GM13976 (cell line): ENCODE data around the gene FARS2.

Experiments
- DNase-seq: peaks from one replicate; pipeline ENCODE4 v3.0.0; 2012; ENCODE audit warnings: low spot score
- in situ Hi-C: fragments of 300-500 bp; cut with MboI; formaldehyde crosslinking; loops from one replicate; pipeline ENCODE4 v1.12.0; 2022; ENCODE audit warnings: low sequenced_read_pairs, mixed read lengths, inconsistent platforms; ENCODE audit not compliant: unreplicated experiment
- TF ChIP-seq, protein P1 (sequence below): IDR thresholded peaks from 2 replicates; pipeline ENCODE4 v1.5.1; 2012; ENCODE audit warnings: borderline replicate concordance, mild to moderate bottlenecking; ENCODE audit not compliant: insufficient read depth; ENCODE audit errors: extremely low read depth, missing control alignments, control extremely low read depth

The FARS2 gene

DNA sequence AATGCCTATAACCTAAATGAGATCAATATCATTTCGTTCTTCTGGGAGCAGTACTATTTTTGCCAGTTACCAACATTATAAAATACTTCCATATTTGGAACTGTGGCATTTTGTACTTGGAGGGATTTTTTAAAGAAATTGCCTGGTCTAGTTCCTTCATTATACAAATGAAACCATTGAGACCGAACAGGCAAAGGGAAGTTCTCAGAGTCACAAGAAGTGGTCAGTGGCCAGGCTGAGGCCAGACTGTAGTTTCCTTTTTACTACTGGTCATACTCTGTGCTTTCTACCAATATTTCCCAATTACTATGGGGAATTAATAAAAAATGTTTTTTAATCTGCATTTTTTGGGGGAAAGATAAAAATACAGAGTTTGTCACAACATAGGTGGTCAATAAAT, 413.4 kb downstream of the FARS2 start:
- in situ Hi-C loops = no loop called here
- DNase-seq = no peak
- TF ChIP-seq, protein P1, sequence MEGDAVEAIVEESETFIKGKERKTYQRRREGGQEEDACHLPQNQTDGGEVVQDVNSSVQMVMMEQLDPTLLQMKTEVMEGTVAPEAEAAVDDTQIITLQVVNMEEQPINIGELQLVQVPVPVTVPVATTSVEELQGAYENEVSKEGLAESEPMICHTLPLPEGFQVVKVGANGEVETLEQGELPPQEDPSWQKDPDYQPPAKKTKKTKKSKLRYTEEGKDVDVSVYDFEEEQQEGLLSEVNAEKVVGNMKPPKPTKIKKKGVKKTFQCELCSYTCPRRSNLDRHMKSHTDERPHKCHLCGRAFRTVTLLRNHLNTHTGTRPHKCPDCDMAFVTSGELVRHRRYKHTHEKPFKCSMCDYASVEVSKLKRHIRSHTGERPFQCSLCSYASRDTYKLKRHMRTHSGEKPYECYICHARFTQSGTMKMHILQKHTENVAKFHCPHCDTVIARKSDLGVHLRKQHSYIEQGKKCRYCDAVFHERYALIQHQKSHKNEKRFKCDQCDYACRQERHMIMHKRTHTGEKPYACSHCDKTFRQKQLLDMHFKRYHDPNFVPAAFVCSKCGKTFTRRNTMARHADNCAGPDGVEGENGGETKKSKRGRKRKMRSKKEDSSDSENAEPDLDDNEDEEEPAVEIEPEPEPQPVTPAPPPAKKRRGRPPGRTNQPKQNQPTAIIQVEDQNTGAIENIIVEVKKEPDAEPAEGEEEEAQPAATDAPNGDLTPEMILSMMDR = no peak

- in situ Hi-C loops = no loop called here
- no peak for DNase-seq
- TF ChIP-seq, protein P1 = no peak
These were observed 415.4 kb downstream of the FARS2 start for GRCh38 chr6:5676701-5677100.

DNA sequence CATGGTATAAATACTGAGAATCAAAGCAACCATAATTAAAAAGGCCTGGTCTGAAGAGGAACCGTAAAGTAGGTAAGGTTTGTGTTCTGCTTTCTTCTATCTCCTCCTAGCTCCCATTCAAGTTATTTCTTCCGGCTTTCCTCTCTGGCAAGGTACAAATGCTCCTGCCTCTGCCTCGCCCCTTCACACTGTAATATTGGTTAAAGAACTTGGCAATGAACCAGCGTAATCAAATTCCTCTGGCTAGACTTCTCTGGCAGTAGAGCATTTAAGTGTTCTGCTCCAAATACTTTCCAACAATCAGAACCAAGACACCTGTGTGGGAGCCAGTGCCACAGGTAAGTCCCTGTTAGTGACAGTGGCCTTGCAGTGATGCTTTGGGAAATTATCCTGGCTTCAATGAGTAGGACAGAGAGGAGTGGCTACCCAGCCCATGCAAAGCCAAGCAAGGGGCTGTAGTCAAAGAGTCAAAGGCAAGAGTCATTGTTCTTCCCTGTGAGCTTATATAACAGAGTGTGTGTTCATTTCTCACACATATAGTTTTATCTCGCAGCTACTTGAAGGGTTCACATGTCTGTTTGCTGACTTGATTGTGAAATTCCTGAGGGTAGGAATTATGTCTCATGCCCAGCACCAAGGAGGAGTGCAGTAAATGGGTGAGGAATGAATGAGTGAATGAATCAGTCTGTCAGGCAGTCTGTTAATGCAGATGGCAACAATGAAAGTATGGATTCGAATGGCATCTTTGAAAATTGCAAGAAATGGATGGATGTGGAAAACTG, 416.1 kb downstream of the FARS2 start:
- TF ChIP-seq, protein P1 = no peak
- DNase-seq = no peak
- in situ Hi-C loops = no loop called here

- no peak for DNase-seq
- TF ChIP-seq, protein P1 = no peak
- in situ Hi-C loops = no loop called here
These were observed 418.0 kb downstream of the FARS2 start for GRCh38 chr6:5679270-5679669.

GRCh38 chr6:5679691-5680090, 418.4 kb downstream of the FARS2 start:
- TF ChIP-seq, protein P1 = no peak
- in situ Hi-C loops = no loop called here
- DNase-seq = no peak

DNA sequence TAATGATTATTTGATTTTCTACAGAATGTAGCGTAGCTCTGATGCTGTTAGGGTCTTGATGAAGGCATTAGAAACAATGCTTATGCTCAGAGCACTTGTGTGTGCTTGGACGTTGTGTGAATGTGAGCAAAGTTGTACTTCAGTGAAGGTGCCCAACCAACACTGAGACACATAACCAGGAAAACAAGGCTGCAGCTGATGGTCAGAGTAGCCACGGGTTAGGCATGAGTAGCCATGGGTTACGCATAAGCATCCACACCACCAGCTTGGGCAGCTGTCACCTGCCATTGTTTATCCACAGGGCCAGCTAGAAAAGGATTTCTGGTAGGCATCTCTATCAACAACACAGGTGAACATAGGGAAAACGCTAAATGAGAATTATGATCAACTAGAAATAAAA, 418.8 kb downstream of the FARS2 start:
- in situ Hi-C loops = no loop called here
- DNase-seq = no peak
- TF ChIP-seq, protein P1 = no peak

GRCh38 chr6:5681480-5681879, 420.2 kb downstream of the FARS2 start:
- DNase-seq = peak; percentile 47
- TF ChIP-seq, protein P1 = no peak
- in situ Hi-C loops = no loop called here
